T-helper 17 cell (primary cell): Measurements from ENCODE around the gene IFITM1. TPM values are rescaled to one million over a fixed set of nuclear protein-coding genes. Genes with fewer than 3 reads are reported as not detected.
"Not testable (repeated sequence)": the region's sequence is repeated elsewhere in the genome, so short reads cannot be mapped to it uniquely, and the experiment has no call there.

Experiments used
- ATAC-seq: fragments of 150-1000 bp; cut with Tn5 transposase; 2 replicates; pipeline ENCODE4 v1.10.0; 2021; ENCODE audit warnings: mild to moderate bottlenecking, moderate library complexity
- DNase-seq, 3 donors: peaks; one replicate each; pipeline versions ENCODE4 v3.0.0 to v3.0.0-alpha.2; 2020 to 2021
- H3K9me3 ChIP-seq: one replicate; pipeline ENCODE4 v1.7.0; 2013; ENCODE audit warnings: low read length, mild to moderate bottlenecking; ENCODE audit not compliant: control insufficient read depth, poor library complexity, severe bottlenecking
- H3K27ac Mint-ChIP-seq: one replicate; pipeline ENCODE4 v1.8.0; 2022; ENCODE audit warnings: mild to moderate bottlenecking, moderate library complexity, mixed read lengths
- H3K27me3 Mint-ChIP-seq: one replicate; pipeline ENCODE4 v1.8.0; 2022; ENCODE audit warnings: mixed read lengths
- H3K36me3 Mint-ChIP-seq: one replicate; pipeline ENCODE4 v1.8.0; 2022; ENCODE audit warnings: low read depth, mixed read lengths
- H3K4me1 Mint-ChIP-seq: one replicate; pipeline ENCODE4 v1.8.0; 2022; ENCODE audit warnings: mild to moderate bottlenecking, mixed read lengths
- H3K4me3 Mint-ChIP-seq: one replicate; pipeline ENCODE4 v1.8.0; 2022; ENCODE audit warnings: mild to moderate bottlenecking, moderate library complexity, mixed read lengths
- total RNA-seq, 4 donors: library from RNA in 2 of 4; stranded (reverse) in 2 of 4; gene quantifications; one replicate each; pipeline ENCODE4 v1.2.3 and lab custom pipeline; 2022 to 2026

The IFITM1 gene
- total RNA-seq, 2 donors from 2014 or later: 344 to 363 TPM

GRCh38 chr11:314554-314875 is 675 bp downstream of the IFITM1 start:
- H3K9me3 ChIP-seq, H3K27me3 Mint-ChIP-seq, DNase-seq, H3K36me3 Mint-ChIP-seq: not testable (repeated sequence)
- ATAC-seq: peak; percentile 1
- H3K4me1 Mint-ChIP-seq: peaks cover 44% of the 10 kb centered on the region
- peak overlapping the region; percentile 99 for H3K4me3 Mint-ChIP-seq
- peak overlapping the region; percentile 98 for H3K27ac Mint-ChIP-seq

GRCh38 chr11:315051-315481 is 1.2 kb downstream of the IFITM1 start:
- H3K4me1 Mint-ChIP-seq: peaks cover 42% of the 10 kb centered on the region
- H3K27ac Mint-ChIP-seq: peak overlapping the region; percentile 98
- peaks cover 7% of the 10 kb centered on the region for H3K36me3 Mint-ChIP-seq
- H3K9me3 ChIP-seq: no peaks in the 10 kb centered on the region
- peak in 1 of 3 donors; percentile 10 for DNase-seq
- H3K27me3 Mint-ChIP-seq: no peaks in the 10 kb centered on the region
- no peak for ATAC-seq
- H3K4me3 Mint-ChIP-seq: peak overlapping the region; percentile 99

- Mint-ChIP-seq H3K36me3 (peaks cover 7% of the 10 kb centered on the region), H3K27ac (peak overlapping the region; percentile 98), H3K4me1 (peaks cover 46% of the 10 kb centered on the region), H3K27me3 (no peaks in the 10 kb centered on the region), H3K4me3 (peak overlapping the region; percentile 99)
- no peaks in the 10 kb centered on the region for H3K9me3 ChIP-seq
- ATAC-seq: no peak
- no peak for DNase-seq
Measured at GRCh38 chr11:315516-315994, 1.7 kb downstream of the IFITM1 start.

- H3K27ac Mint-ChIP-seq: peak overlapping the region; percentile 98
- H3K4me1 Mint-ChIP-seq: peaks cover 48% of the 10 kb centered on the region
- no peak for ATAC-seq
- H3K9me3 ChIP-seq: no peaks in the 10 kb centered on the region
- no peaks in the 10 kb centered on the region for H3K27me3 Mint-ChIP-seq
- DNase-seq: peak in 1 of 3 donors; percentile 23
- H3K36me3 Mint-ChIP-seq: peaks cover 7% of the 10 kb centered on the region
- H3K4me3 Mint-ChIP-seq: peak overlapping the region; percentile 91
Measured at GRCh38 chr11:316031-316701, 2.3 kb downstream of the IFITM1 start.

- H3K4me3 Mint-ChIP-seq: peak overlapping the region; percentile 91
- peaks cover 7% of the 10 kb centered on the region for H3K36me3 Mint-ChIP-seq
- no peaks in the 10 kb centered on the region for H3K27me3 Mint-ChIP-seq
- no peaks in the 10 kb centered on the region for H3K9me3 ChIP-seq
- peaks cover 47% of the 10 kb centered on the region for H3K4me1 Mint-ChIP-seq
- ATAC-seq: no peak
- DNase-seq: no peak
- peak overlapping the region; percentile 98 for H3K27ac Mint-ChIP-seq
Measured at GRCh38 chr11:316891-317301, 3.1 kb downstream of the IFITM1 start.

GRCh38 chr11:317668-318404 is 4.0 kb downstream of the IFITM1 start:
- Mint-ChIP-seq H3K27ac (peak overlapping the region; percentile 98), H3K4me3 (peak overlapping the region; percentile 91), H3K4me1 (peaks cover 42% of the 10 kb centered on the region)
- H3K9me3 ChIP-seq, H3K27me3 Mint-ChIP-seq, DNase-seq, H3K36me3 Mint-ChIP-seq, ATAC-seq: not testable (repeated sequence)

- not testable (repeated sequence) for H3K9me3 ChIP-seq, H3K27me3 Mint-ChIP-seq, H3K27ac Mint-ChIP-seq, H3K36me3 Mint-ChIP-seq, DNase-seq
- Mint-ChIP-seq H3K4me1 (peaks cover 35% of the 10 kb centered on the region), H3K4me3 (peak overlapping the region; percentile 83)
- peak; percentile 54 for ATAC-seq
Measured at GRCh38 chr11:318405-319120, 4.7 kb downstream of the IFITM1 start.

- H3K36me3 Mint-ChIP-seq, H3K27me3 Mint-ChIP-seq, DNase-seq, H3K9me3 ChIP-seq, ATAC-seq: not testable (repeated sequence)
- Mint-ChIP-seq H3K4me3 (peak overlapping the region; percentile 83), H3K4me1 (peaks cover 29% of the 10 kb centered on the region), H3K27ac (peak overlapping the region; percentile 80)
Measured at GRCh38 chr11:319121-319887, 5.5 kb downstream of the IFITM1 start.

- peak overlapping the region; percentile 83 for H3K4me3 Mint-ChIP-seq
- not testable (repeated sequence) for ATAC-seq, DNase-seq, H3K36me3 Mint-ChIP-seq, H3K27me3 Mint-ChIP-seq, H3K9me3 ChIP-seq
- peaks cover 32% of the 10 kb centered on the region for H3K4me1 Mint-ChIP-seq
- H3K27ac Mint-ChIP-seq: peak overlapping the region; percentile 80
Measured at GRCh38 chr11:319888-320273, 6.0 kb downstream of the IFITM1 start.

- H3K27me3 Mint-ChIP-seq: no peaks in the 10 kb centered on the region
- H3K4me3 Mint-ChIP-seq: peak overlapping the region; percentile 75
- ATAC-seq (no peak), DNase-seq (no peak)
- H3K36me3 Mint-ChIP-seq: no peaks in the 10 kb centered on the region
- peak overlapping the region; percentile 54 for H3K27ac Mint-ChIP-seq
- H3K9me3 ChIP-seq: no peaks in the 10 kb centered on the region
- peaks cover 34% of the 10 kb centered on the region for H3K4me1 Mint-ChIP-seq
Measured at GRCh38 chr11:324156-324555, 10.3 kb downstream of the IFITM1 start.

- H3K9me3 ChIP-seq, H3K36me3 Mint-ChIP-seq, DNase-seq, ATAC-seq, H3K27me3 Mint-ChIP-seq: not testable (repeated sequence)
- peak overlapping the region; percentile 54 for H3K27ac Mint-ChIP-seq
- peak overlapping the region; percentile 75 for H3K4me3 Mint-ChIP-seq
- H3K4me1 Mint-ChIP-seq: peaks cover 37% of the 10 kb centered on the region
Measured at GRCh38 chr11:324593-325517, 11.0 kb downstream of the IFITM1 start.
